HG03575 (cell line): ENCODE results near the gene YPEL5.

Experiments
- ATAC-seq: cut with Tn5 transposase; IDR thresholded peaks from one replicate; pipeline ENCODE4 v1.9.1; 2021; ENCODE audit not compliant: unreplicated experiment, insufficient number of reproducible peaks, low FRiP score; ENCODE audit errors: extremely low read depth

YPEL5 gene

DNA sequence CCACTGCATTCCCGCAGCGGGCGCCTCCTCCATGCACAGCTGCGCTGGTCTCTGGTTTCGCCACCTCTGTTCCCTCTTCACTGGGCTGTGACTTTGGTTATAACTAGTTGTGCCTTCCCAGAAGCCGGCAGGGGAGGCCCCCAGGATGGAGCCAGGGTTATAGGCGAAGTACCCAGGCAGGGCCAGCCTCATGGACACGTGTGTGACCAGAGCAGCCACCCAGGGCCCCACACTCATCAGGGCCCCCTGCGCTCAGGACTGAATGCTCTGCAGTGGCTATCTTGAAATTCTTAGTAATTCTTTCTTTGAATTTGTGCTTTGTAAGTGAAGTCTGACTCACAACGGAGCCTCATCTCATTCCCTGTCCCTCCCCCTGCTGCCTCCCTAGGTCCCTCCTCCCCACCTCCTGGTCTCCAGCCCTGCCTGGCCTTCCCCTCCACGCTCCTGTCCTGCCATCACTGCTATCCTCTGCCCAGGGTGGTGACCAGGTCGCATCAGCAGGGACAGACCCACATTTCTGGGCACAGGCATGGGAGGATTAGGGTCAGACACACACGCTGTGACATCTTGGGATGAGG is 46.4 kb downstream of the YPEL5 start:
- ATAC-seq = no peak

DNA sequence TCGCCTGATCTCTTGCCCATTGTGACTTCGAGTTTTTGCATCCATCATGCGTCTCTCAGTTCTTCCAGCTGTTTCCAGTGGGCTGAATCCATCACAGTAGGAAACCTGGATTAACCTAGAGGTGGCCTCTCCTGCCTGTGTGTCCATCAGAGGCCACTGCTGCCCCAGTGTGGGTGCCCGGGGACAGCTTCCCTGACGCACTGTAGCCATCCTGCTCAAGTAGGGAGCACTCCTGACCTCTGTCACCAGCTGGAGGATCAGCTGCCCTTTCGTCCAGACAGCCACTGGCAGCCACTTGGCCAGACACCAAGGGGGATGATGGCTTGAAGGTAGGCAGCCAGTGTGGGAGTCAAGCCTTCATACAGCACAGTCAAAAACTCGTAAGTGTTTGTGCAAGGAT is 47.6 kb downstream of the YPEL5 start:
- ATAC-seq = no peak

DNA sequence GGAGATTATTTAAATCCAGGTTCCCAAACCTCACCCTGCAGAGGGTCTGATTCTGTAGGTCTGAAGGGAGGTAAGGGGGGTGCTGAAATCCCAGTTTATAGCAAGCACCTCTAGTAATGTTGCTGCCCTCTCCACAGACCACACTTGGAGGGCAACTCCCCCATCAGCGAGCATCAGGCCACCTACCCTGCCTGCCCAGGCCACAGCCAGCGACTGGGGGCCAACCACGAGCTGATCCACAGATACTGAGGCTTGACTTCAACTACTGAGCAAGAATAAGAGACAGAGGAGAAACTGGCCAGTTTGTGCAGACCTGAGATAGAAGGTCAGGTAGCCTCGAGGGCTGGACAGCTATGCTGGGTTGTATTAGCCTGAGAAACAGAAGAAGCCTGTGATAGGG is 48.2 kb downstream of the YPEL5 start:
- no peak for ATAC-seq

DNA sequence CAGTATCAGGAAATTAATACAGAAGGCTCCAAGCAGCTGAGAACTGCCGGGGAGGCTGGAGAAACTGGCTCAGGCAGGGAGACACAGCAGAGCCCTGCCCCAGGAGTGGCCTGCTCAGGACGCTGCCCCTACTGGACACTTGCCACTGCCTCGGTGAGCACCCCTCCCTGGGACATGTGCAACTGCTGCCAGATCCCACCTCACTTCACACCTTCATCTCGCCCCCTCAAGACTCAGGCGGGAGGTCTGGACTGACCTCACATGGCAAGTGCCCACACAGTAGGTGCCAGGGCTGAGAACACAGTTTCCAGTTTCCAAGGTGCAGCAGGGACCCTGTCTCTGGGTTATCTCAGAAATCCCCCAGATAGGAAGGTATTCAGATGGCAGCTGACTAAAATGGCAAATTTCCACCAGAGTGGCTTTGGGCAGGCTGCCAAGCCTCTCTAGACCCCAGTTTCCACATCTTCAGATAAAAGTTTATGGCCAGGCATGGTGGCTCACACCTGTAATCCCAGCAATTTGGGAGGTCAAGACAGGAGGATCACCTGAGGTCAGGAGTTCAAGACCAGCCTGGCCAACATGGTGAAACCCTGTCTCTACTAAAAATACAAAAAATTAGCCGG is 50.9 kb downstream of the YPEL5 start:
- ATAC-seq = no peak

DNA sequence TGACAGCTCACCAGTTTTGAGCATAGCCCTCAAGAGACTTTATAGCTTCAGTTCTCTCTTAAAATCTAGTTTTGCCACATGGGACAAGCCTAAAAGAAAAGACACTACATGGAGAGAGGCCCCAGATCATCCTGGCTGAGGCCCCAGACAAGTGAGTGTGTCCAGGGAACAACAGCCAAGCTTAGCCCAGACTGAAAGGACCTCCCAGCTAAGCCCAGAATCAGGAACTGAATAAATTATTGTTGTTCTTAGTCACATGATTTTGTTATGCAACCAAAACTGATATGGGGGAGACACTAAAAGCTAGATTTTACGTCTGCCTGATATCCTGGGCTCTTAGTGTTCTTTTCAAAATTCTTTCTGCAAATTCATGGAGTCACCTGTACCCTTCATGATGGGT is 55.2 kb downstream of the YPEL5 start:
- ATAC-seq = no peak

DNA sequence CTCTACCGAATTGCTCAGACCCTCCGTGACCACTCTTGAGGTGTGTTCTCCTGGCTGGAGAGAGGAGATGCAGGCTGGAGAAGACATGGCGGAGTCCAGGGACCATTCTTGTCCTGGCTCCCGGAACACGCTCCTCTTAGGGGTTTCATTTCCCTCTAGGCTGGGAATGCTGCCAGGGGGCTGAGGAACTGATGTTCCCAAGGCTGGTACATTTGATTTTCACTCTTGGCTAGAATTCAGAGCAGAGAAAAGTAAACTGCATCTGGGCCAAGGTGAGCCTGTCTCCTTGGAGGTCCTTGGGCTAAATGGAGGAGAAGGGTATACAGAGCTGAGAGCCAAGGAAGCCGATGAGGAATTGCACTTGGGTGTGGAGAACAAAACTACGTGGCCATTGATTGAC is 56.3 kb downstream of the YPEL5 start:
- no peak for ATAC-seq

DNA sequence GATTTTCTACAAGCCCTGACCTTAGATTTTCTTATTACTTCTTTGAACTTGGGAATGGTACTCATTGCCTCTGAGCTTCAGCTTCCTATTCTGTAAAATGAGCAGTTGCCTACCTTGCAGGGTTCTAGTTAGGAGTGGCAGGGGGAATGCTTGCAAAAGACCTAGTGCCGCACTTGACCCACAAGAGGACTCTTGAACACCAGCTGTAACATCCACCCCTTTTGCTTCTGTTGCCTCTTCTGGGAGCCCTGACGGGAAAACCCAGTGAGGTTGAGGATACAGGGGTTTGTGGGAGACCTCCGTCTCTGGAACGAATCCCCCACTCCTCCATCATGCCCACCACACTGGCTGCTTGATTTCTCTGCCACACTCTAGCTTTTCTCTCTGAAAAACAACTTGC is 57.5 kb downstream of the YPEL5 start:
- ATAC-seq = no peak

DNA sequence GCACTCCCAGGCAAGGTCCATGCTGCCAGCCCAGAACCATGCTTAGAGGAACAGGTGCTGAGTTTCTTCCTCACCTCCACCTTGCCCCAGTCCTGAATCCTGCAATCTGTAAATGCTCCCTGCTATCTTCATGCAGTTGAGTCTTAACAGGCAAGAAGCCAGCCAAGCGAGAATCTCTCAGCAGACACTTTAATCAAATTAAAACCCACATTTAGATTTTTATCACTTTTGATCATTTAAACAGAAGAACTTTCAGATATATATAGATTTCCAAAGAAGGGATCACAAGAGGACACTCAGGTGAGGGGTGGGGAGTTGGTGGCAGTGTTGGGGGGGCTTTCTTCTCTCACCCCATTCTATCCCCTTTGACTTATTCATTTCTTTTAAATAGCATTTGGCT is 58.6 kb downstream of the YPEL5 start:
- no peak for ATAC-seq

DNA sequence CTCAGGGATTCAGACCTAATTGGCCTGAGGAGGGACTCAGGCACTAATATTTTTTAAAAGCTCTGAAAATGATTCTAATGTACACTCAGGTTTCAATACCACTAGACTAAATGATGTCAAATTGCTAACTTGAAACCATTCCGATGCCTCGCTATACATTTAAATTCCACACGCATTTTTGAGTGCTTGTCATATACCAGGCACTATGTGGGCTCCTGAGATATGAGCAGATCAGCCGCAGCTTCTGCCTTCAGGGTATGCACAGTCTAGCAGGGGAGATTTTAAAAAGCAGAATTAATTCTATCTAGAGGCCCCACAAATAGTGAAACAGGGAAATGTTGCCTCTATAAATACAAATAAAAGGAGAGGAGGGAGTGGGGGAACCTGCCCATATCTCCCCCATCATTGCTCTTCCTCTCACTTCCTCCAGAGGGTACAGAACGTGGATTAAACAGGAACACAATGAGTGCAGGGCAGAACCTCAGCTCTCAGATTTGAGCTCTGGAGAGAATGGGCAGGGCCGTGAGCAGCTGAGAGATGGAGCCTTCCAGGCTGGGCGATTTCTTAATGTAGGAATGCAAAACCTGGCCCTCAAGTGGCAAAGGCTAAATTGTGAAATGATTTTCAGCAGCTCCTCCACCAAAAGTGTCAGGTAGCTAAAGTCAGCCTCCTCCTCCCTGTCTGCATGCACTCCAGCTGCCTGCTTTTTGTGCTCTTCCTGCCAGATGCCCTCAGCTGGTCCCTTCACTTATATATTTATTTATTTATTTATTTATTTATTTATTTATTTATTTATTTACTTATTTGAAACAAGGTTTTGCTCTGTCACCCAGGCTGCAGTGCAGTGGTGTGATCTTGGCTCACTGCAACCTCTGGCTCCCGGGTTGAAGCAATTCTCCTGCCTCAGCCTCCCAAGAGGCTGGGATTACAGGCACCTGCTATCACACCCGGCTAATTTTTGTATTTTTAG is 59.9 kb downstream of the YPEL5 start:
- no peak for ATAC-seq

DNA sequence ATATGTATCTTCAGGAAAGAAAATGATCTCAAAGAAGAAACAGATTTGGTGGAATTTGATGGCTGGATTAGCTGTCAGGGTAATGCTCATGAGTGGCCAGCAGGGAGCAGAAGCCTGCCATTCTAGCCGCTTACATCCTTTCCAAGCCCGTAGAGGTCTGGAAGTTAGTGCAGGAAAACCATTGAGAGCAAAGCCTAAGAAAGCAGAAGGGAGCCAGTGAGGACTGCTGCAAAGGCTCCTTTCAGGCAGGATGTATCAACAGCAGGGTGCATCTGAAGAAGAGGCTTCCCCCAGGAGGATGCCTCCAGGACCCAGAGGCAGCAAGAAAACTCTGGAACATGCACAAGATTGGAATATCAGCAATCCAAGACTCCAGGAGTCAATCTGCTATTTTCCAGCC is 61.6 kb downstream of the YPEL5 start:
- ATAC-seq = no peak

DNA sequence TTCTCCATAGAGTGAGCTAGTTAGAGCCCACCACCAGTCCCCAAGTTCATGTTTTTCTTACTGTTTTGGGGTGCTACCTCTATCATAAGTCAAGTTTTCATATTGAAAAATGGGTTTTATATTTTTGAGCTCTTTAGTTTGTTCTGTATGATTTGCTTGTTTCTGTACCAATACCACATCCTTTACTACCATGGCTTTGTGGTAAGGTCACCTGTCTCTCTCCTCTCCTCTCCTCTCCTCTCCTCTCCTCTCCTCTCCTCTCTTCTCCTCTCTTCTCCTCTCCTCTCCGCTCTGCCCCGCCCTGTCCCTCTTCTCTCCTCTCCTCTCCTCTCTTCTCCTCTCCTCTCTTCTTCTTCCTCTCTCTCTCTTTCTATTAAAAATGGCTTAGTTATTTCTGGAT is 62.4 kb downstream of the YPEL5 start:
- ATAC-seq = no peak
